Kidney (tissue), 14 donors: ENCODE data around the gene CHMP1B. TPM values are rescaled to one million over a fixed set of nuclear protein-coding genes. Genes with fewer than 3 reads are reported as not detected.

Experiments used
- DNase-seq, 5 donors: peaks; one replicate each; pipeline ENCODE4 v3.0.0-alpha.2; 2013 to 2020
- FAIRE-seq: peaks from 2 replicates; lab custom pipeline; 2012; peaks lifted over from hg19 to GRCh38; lab: Jason Lieb, UNC
- H3K27ac ChIP-seq, 2 donors: one replicate each; pipeline ENCODE4 v1.7.0; 2013; ENCODE audit warnings: low read depth in 2 of 2, low read length in 2 of 2, inconsistent platforms in 1 of 2
- H3K27me3 ChIP-seq: one replicate; pipeline ENCODE4 v1.7.1; 2013; ENCODE audit warnings: low read length, inconsistent platforms; ENCODE audit not compliant: control insufficient read depth, insufficient read depth
- H3K36me3 ChIP-seq, 3 donors: one replicate each; pipeline versions ENCODE4 v1.7.0 to v1.7.1; 2013; ENCODE audit warnings: low read length in 3 of 3, control low read depth in 1 of 3, inconsistent platforms in 1 of 3; ENCODE audit not compliant: insufficient read depth in 3 of 3, control insufficient read depth in 2 of 3
- H3K4me1 ChIP-seq, 3 donors: one replicate each; pipeline versions ENCODE4 v1.7.0 to v1.7.1; 2013; ENCODE audit warnings: low read length in 3 of 3, inconsistent platforms in 1 of 3, low read depth in 1 of 3; ENCODE audit not compliant: control insufficient read depth in 2 of 3, insufficient read depth in 2 of 3
- H3K4me3 ChIP-seq, 3 donors: one replicate each; pipeline versions ENCODE4 v1.7.0 to v1.8.1; 2013; ENCODE audit warnings: low read length in 3 of 3, control low read depth in 1 of 3, inconsistent platforms in 1 of 3
- H3K9ac ChIP-seq, 3 donors: one replicate each; pipeline versions ENCODE4 v1.7.0 to v1.7.1; 2013; ENCODE audit warnings: low read length in 3 of 3, control low read depth in 1 of 3, inconsistent platforms in 1 of 3
- H3K9me3 ChIP-seq, 3 donors: one replicate each; pipeline versions ENCODE4 v1.7.0 to v1.7.1; 2013; ENCODE audit warnings: low read length in 3 of 3, control low read depth in 1 of 3, inconsistent platforms in 1 of 3; ENCODE audit not compliant: control insufficient read depth in 2 of 3, insufficient read depth in 1 of 3
- intact Hi-C: fragments of 100-400 bp; cut with DNase I; formaldehyde crosslinking; loops from one replicate; pipeline ENCODE4 v1.11.1; 2022
- polyA plus RNA-seq: library from polyadenylated mRNA; stranded (reverse); fragments of 350-450 nt; fragmentation: Illumina TruSeq; extraction: RNeasy Lipid Tissue Mini Kit (QIAGEN cat#74804); gene quantifications from one replicate; pipeline ENCODE4 v1.2.3, GENCODE V29; 2014; ENCODE audit warnings: low read depth, low replicate concordance; ENCODE audit not compliant: insufficient read depth
- total RNA-seq: library from RNA; stranded (reverse); fragmentation: NEBNext Ultra II Directional; extraction: Animal tissue kit (Norgen Biotek cat#: 25700); gene quantifications from one replicate; pipeline ENCODE4 v1.2.1, GENCODE V29; 2021
- TF ChIP-seq, protein P1 (sequence below): IDR thresholded peaks from 3 replicates; pipeline ENCODE4 v1.5.1; 2012; ENCODE audit warnings: mild to moderate bottlenecking, moderate library complexity, borderline replicate concordance; ENCODE audit not compliant: insufficient read depth; ENCODE audit errors: extremely low read depth
- donor health status: control.
- donor health status: control.
- donor health status: control.
- donor health status: control.
- donor health status: control.
- donor health status: DM: yes; HTN: yes; CAD: no.
- donor health status: Normal renal cell carcinoma (clear cell type).

The CHMP1B gene
- total and polyA plus RNA-seq, 2 donors from 2014 or later = 34.5 to 47.4 TPM

- Histone ChIP-seq H3K4me3 (no peak overlapping the region), H3K36me3 (no peaks in the 10 kb centered on the region), H3K4me1 (no peaks in the 10 kb centered on the region), H3K27ac (no peak overlapping the region), H3K9me3 (no peaks in the 10 kb centered on the region), H3K27me3 (no peaks in the 10 kb centered on the region), H3K9ac (no peak overlapping the region)
- DNase-seq (no peak), FAIRE-seq (no peak)
- TF ChIP-seq, protein P1, sequence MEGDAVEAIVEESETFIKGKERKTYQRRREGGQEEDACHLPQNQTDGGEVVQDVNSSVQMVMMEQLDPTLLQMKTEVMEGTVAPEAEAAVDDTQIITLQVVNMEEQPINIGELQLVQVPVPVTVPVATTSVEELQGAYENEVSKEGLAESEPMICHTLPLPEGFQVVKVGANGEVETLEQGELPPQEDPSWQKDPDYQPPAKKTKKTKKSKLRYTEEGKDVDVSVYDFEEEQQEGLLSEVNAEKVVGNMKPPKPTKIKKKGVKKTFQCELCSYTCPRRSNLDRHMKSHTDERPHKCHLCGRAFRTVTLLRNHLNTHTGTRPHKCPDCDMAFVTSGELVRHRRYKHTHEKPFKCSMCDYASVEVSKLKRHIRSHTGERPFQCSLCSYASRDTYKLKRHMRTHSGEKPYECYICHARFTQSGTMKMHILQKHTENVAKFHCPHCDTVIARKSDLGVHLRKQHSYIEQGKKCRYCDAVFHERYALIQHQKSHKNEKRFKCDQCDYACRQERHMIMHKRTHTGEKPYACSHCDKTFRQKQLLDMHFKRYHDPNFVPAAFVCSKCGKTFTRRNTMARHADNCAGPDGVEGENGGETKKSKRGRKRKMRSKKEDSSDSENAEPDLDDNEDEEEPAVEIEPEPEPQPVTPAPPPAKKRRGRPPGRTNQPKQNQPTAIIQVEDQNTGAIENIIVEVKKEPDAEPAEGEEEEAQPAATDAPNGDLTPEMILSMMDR = no peak
- intact Hi-C loops = no loop called here
These were observed 13.3 kb downstream of the CHMP1B start for GRCh38 chr18:11864471-11864870.

DNA sequence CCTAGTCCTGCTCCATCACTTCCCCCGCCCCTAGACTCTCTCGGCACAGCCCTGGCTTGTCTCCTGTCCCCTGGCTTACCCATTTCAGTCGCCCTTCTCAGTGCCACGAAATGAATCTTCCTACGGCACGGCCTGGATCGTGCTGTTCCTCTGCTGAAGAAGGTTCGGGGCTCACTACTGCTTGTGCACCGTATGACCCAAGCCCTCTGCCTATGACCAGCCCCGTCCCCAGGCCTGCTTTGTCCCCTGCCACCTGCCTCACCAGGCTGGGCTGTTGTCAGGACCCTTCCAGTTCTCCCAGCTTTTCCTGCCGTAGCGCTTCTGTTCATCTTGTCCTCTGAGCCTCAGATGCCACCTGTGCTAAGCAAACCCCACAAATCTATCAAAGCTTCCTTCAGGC is 13.9 kb downstream of the CHMP1B start:
- Histone ChIP-seq H3K4me3 (no peak overlapping the region), H3K9me3 (no peaks in the 10 kb centered on the region), H3K4me1 (no peaks in the 10 kb centered on the region), H3K27me3 (no peaks in the 10 kb centered on the region), H3K27ac (no peak overlapping the region), H3K9ac (no peak overlapping the region), H3K36me3 (no peaks in the 10 kb centered on the region)
- DNase-seq (no peak), FAIRE-seq (no peak)
- TF ChIP-seq, protein P1 = no peak
- intact Hi-C loops = no loop called here

DNA sequence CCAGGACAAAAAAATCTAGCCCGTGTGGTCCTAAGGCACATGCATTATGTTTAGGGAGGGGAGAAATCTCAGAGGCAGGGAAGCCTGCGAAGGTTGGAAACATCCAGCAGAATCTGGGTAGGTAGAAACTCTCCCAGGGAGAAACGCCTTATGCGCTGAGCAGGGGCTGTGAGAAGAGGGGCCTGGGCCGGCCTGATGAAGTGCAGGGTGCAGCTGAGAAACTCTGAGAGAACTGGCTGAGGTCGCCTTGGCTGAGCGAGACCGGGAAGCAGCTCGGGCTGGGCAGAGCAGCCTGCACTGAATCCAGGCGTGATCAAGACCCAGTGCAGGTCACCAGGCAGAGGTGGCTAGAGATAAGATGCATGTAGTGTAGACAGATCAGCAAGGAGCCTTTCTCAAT is 15.1 kb downstream of the CHMP1B start:
- no peak for DNase-seq
- H3K9me3 ChIP-seq = no peaks in the 10 kb centered on the region
- no peak overlapping the region for H3K27ac ChIP-seq
- no peak overlapping the region for H3K9ac ChIP-seq
- TF ChIP-seq, protein P1 = no peak
- H3K4me1 ChIP-seq = no peaks in the 10 kb centered on the region
- intact Hi-C loops = no loop called here
- H3K4me3 ChIP-seq = no peak overlapping the region
- no peak for FAIRE-seq
- H3K36me3 ChIP-seq = no peaks in the 10 kb centered on the region
- no peaks in the 10 kb centered on the region for H3K27me3 ChIP-seq

DNA sequence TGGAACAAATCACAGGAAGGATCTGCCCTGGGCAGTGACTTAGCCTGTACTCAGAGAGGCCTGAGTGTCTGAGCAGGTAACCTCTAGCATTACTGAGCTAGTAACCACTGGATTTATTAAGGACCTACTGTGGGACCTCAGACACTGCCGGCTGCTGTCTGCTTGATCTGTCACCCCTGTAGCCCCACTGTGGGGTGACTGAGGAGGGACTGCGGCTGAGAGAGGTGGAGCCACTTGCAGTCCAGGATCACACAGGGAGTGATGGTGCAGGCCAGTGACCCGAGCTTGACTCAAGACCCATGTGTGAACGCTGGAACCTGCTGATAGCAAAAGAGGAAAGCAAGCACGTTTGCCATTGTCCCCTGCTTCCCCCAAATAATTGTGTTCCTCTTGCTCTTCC is 15.6 kb downstream of the CHMP1B start:
- Histone ChIP-seq H3K9me3 (no peaks in the 10 kb centered on the region), H3K36me3 (no peaks in the 10 kb centered on the region), H3K27me3 (no peaks in the 10 kb centered on the region), H3K4me1 (no peaks in the 10 kb centered on the region), H3K9ac (no peak overlapping the region), H3K27ac (no peak overlapping the region), H3K4me3 (no peak overlapping the region)
- intact Hi-C loops = no loop called here
- TF ChIP-seq, protein P1 = no peak
- FAIRE-seq (no peak), DNase-seq (no peak)
